NCI-H2029 treated with DMSO at 0.1 percent for 48 hours (cell line): ENCODE data around the gene ARSB.
"Not testable (repeated sequence)": the region's sequence is repeated elsewhere in the genome, so short reads cannot be mapped to it uniquely, and the experiment has no call there.

Experiments
- DNase-seq: peaks from one replicate; lab custom pipeline; 2025; lab: John Stamatoyannopoulos, UW

The ARSB gene

GRCh38 chr5:78751872-78752271 is 233.2 kb downstream of the ARSB start:
- DNase-seq = no peak

- DNase-seq = no peak
Measured at GRCh38 chr5:78750281-78750680, 234.8 kb downstream of the ARSB start.

GRCh38 chr5:78747705-78748359 is 237.3 kb downstream of the ARSB start:
- DNase-seq = no peak

- DNase-seq = no peak
Measured at GRCh38 chr5:78747055-78747454, 238.1 kb downstream of the ARSB start.

GRCh38 chr5:78746021-78746770 is 238.9 kb downstream of the ARSB start:
- no peak for DNase-seq

GRCh38 chr5:78744951-78745534 is 240.1 kb downstream of the ARSB start:
- no peak for DNase-seq

GRCh38 chr5:78741019-78741418 is 244.1 kb downstream of the ARSB start:
- DNase-seq = no peak

GRCh38 chr5:78738693-78739300 is 246.3 kb downstream of the ARSB start:
- peak; percentile 70 for DNase-seq

- no peak for DNase-seq
Measured at GRCh38 chr5:78738104-78738503, 247.0 kb downstream of the ARSB start.

- no peak for DNase-seq
Measured at GRCh38 chr5:78735834-78736463, 249.2 kb downstream of the ARSB start.

- DNase-seq = no peak
Measured at GRCh38 chr5:78734950-78735349, 250.2 kb downstream of the ARSB start.

GRCh38 chr5:78734094-78734845 is 250.8 kb downstream of the ARSB start:
- no peak for DNase-seq

GRCh38 chr5:78732721-78733120 is 252.4 kb downstream of the ARSB start:
- not testable (repeated sequence) for DNase-seq

GRCh38 chr5:78731884-78732283 is 253.2 kb downstream of the ARSB start:
- no peak for DNase-seq

GRCh38 chr5:78730300-78731094 is 254.6 kb downstream of the ARSB start:
- no peak for DNase-seq

GRCh38 chr5:78727786-78728761 is 257.0 kb downstream of the ARSB start:
- DNase-seq = no peak
